IMR-90 (cell line): ENCODE measurements around the gene OR12D3. TPM values are rescaled to one million over a fixed set of nuclear protein-coding genes. Genes with fewer than 3 reads are reported as not detected.

Experiments used
- ATAC-seq: fragments of 200-7000 bp; cut with Tn5 transposase; 2 replicates; pipeline ENCODE4 v1.9.1; 2020; ENCODE audit warnings: low read depth, mild to moderate bottlenecking, moderate library complexity
- BruUV-seq: library from RNA; stranded (reverse); fragments of 400-500 nt; replicated peaks from 2 replicates; lab custom pipeline; 2021; lab: Mats Ljungman, UMichigan
- CTCF ChIA-PET: fragments of 300-600 bp; formaldehyde crosslinking; extraction: SDS; loops from one replicate; lab custom pipeline; 2021; ENCODE audit warnings: antibody characterized with exemption; lab: Yijun Ruan, JAX
- POLR2A ChIA-PET: fragments of 300-600 bp; sonication (Branson Sonifier 250); formaldehyde crosslinking; loops from one replicate; lab custom pipeline; 2022; ENCODE audit warnings: antibody characterized with exemption; ENCODE audit not compliant: unreplicated experiment; lab: Charles Lee
- DNase-seq: peaks from one replicate; pipeline ENCODE4 v3.0.0; 2013
- H2AFZ ChIP-seq: replicated peaks from 2 replicates; pipeline ENCODE3; 2013; ENCODE audit warnings: low read length, mild to moderate bottlenecking; ENCODE audit not compliant: poor library complexity
- H2AK5ac ChIP-seq: 2 replicates; pipeline ENCODE4 v1.6.1; 2013; ENCODE audit warnings: low read depth, low read length, inconsistent platforms
- H2AK9ac ChIP-seq: replicated peaks from 2 replicates; pipeline ENCODE3; 2013; ENCODE audit warnings: mild to moderate bottlenecking, low read depth, low read length, moderate library complexity; ENCODE audit not compliant: poor library complexity
- H2BK120ac ChIP-seq: 2 replicates; pipeline ENCODE4 v1.6.1; 2013; ENCODE audit warnings: low read depth, low read length, inconsistent platforms
- H2BK15ac ChIP-seq: 3 replicates; pipeline ENCODE4 v1.6.1; 2013; ENCODE audit warnings: low read depth, low read length, inconsistent platforms
- H2BK20ac ChIP-seq: 2 replicates; pipeline ENCODE4 v1.6.1; 2013; ENCODE audit warnings: low read depth, mild to moderate bottlenecking, inconsistent platforms, low read length, moderate library complexity
- H2BK5ac ChIP-seq: 2 replicates; pipeline ENCODE4 v1.6.1; 2013; ENCODE audit warnings: mild to moderate bottlenecking, low read depth, low read length, inconsistent platforms; ENCODE audit not compliant: poor library complexity, severe bottlenecking
- H3K14ac ChIP-seq: replicated peaks from 2 replicates; pipeline ENCODE4 v1.6.1; 2013; ENCODE audit warnings: low read depth, low read length, inconsistent platforms
- H3K18ac ChIP-seq: 2 replicates; pipeline ENCODE4 v1.6.1; 2013; ENCODE audit warnings: low read depth, low read length, control low read depth
- H3K23ac ChIP-seq: 2 replicates; pipeline ENCODE4 v1.6.1; 2013; ENCODE audit warnings: low read depth, low read length, inconsistent platforms
- H3K27ac ChIP-seq: 2 replicates; pipeline ENCODE4 v1.5.1; 2013; ENCODE audit warnings: mild to moderate bottlenecking, control low read depth, low read length; ENCODE audit not compliant: insufficient read depth
- H3K27me3 ChIP-seq: 2 replicates; pipeline ENCODE4 v1.6.1; 2013; ENCODE audit warnings: low read length; ENCODE audit not compliant: control insufficient read depth, insufficient read depth
- H3K36me3 ChIP-seq: 2 replicates; pipeline ENCODE4 v1.6.1; 2013; ENCODE audit warnings: low read length, mixed read lengths; ENCODE audit not compliant: control insufficient read depth, insufficient read depth
- H3K4ac ChIP-seq: 2 replicates; pipeline ENCODE4 v1.6.1; 2013; ENCODE audit warnings: low read depth, low read length, inconsistent platforms
- H3K4me1 ChIP-seq: 2 replicates; pipeline ENCODE4 v1.6.1; 2013; ENCODE audit warnings: low read length, mixed read lengths; ENCODE audit not compliant: control insufficient read depth, insufficient read depth
- H3K4me2 ChIP-seq: 2 replicates; pipeline ENCODE4 v1.6.1; 2013; ENCODE audit warnings: low read depth, mild to moderate bottlenecking, control low read depth, low read length, moderate library complexity
- H3K4me3 ChIP-seq: 2 replicates; pipeline ENCODE4 v1.5.1; 2013; ENCODE audit warnings: low read depth, mild to moderate bottlenecking, control low read depth, low read length, moderate library complexity; ENCODE audit not compliant: insufficient read depth
- H3K56ac ChIP-seq: 2 replicates; pipeline ENCODE4 v1.6.1; 2013; ENCODE audit warnings: low read length, inconsistent platforms; ENCODE audit not compliant: insufficient read depth; ENCODE audit errors: extremely low read depth
- H3K79me1 ChIP-seq, 2 experiments: 2 replicates each; pipeline ENCODE4 v1.6.1; 2013; ENCODE audit warnings: low read length in 2 of 2, inconsistent platforms in 1 of 2, low read depth in 1 of 2
- H3K9ac ChIP-seq: 2 replicates; pipeline ENCODE4 v1.6.1; 2013; ENCODE audit warnings: low read depth, low read length, control low read depth
- H3K9me1 ChIP-seq: 2 replicates; pipeline ENCODE4 v1.6.1; 2013; ENCODE audit warnings: low read length, inconsistent platforms; ENCODE audit not compliant: insufficient read depth
- H3K9me3 ChIP-seq: 2 replicates; pipeline ENCODE4 v1.6.1; 2013; ENCODE audit warnings: low read length; ENCODE audit not compliant: control insufficient read depth, insufficient read depth
- H4K20me1 ChIP-seq: 2 replicates; pipeline ENCODE4 v1.6.1; 2013; ENCODE audit warnings: low read length, inconsistent platforms; ENCODE audit not compliant: insufficient read depth
- H4K5ac ChIP-seq: 2 replicates; pipeline ENCODE4 v1.6.1; 2013; ENCODE audit warnings: mild to moderate bottlenecking, low read depth, low read length, control low read depth
- H4K8ac ChIP-seq, 2 experiments: 2 replicates each; pipeline ENCODE4 v1.6.1; 2013; ENCODE audit warnings: low read depth in 2 of 2, low read length in 2 of 2, control low read depth in 1 of 2, inconsistent platforms in 1 of 2
- H4K91ac ChIP-seq: 2 replicates; pipeline ENCODE4 v1.6.1; 2013; ENCODE audit warnings: low read depth, low read length, inconsistent platforms; ENCODE audit not compliant: insufficient read depth
- BHLHE40 ChIP-seq: fragments of 150-350 bp; IDR thresholded peaks from 2 replicates; pipeline ENCODE4 v1.6.1; 2016; ENCODE audit warnings: mild to moderate bottlenecking, low read depth, low read length
- CEBPB ChIP-seq: IDR thresholded peaks from 2 replicates; pipeline ENCODE4 v1.6.1; 2012; ENCODE audit warnings: low read depth, low read length, improper control_type of control experiment
- CHD1 ChIP-seq: IDR thresholded peaks from 2 replicates; pipeline ENCODE4 v1.6.1; 2012; ENCODE audit warnings: low read depth, low read length, improper control_type of control experiment
- CTCF ChIP-seq: conservative IDR thresholded peaks from 2 replicates; pipeline ENCODE4 v1.5.1; 2012; ENCODE audit warnings: mild to moderate bottlenecking, low read depth, low read length, improper control_type of control experiment
- ELK1 ChIP-seq: fragments of 150-350 bp; IDR thresholded peaks from 2 replicates; pipeline ENCODE4 v1.6.1; 2016; ENCODE audit warnings: low read depth, mild to moderate bottlenecking, low read length, moderate library complexity, borderline replicate concordance
- FOS ChIP-seq: fragments of 150-350 bp; IDR thresholded peaks from 2 replicates; pipeline ENCODE4 v1.6.1; 2016; ENCODE audit warnings: low read depth, low read length
- MAFK ChIP-seq: IDR thresholded peaks from 2 replicates; pipeline ENCODE4 v1.6.1; 2012; ENCODE audit warnings: low read depth, low read length, improper control_type of control experiment
- MAZ ChIP-seq: IDR thresholded peaks from 2 replicates; pipeline ENCODE4 v1.6.1; 2012; ENCODE audit warnings: low read depth, mild to moderate bottlenecking, low read length, improper control_type of control experiment, moderate library complexity, borderline replicate concordance
- MXI1 ChIP-seq: IDR thresholded peaks from 2 replicates; pipeline ENCODE4 v1.6.1; 2012; ENCODE audit warnings: low read depth, mild to moderate bottlenecking, low read length, moderate library complexity, borderline replicate concordance
- NFE2L2 ChIP-seq: fragments of 150-350 bp; IDR thresholded peaks from 2 replicates; pipeline ENCODE4 v1.6.1; 2016; ENCODE audit warnings: low read depth, mild to moderate bottlenecking, low read length
- POLR2A ChIP-seq: IDR thresholded peaks from 2 replicates; pipeline ENCODE4 v1.6.1; 2012; ENCODE audit warnings: mild to moderate bottlenecking, low read depth, low read length
- RAD21 ChIP-seq: IDR thresholded peaks from 2 replicates; pipeline ENCODE4 v1.6.1; 2012; ENCODE audit warnings: low read length, improper control_type of control experiment
- RCOR1 ChIP-seq: IDR thresholded peaks from 2 replicates; pipeline ENCODE4 v1.6.1; 2012; ENCODE audit warnings: mild to moderate bottlenecking, low read length, improper control_type of control experiment; ENCODE audit not compliant: insufficient replicate concordance
- RFX5 ChIP-seq: IDR thresholded peaks from 2 replicates; pipeline ENCODE4 v1.8.0; 2012; ENCODE audit warnings: low read depth, mild to moderate bottlenecking, low read length, moderate library complexity
- SMC3 ChIP-seq: fragments of 150-350 bp; IDR thresholded peaks from 2 replicates; pipeline ENCODE4 v1.6.1; 2016; ENCODE audit warnings: low read depth, mild to moderate bottlenecking, antibody characterized with exemption, low read length, moderate library complexity
- USF2 ChIP-seq: fragments of 150-350 bp; IDR thresholded peaks from 2 replicates; pipeline ENCODE4 v1.6.1; 2017; ENCODE audit warnings: mild to moderate bottlenecking, antibody characterized with exemption, low read length, low read depth
- WGBS, 2 experiments: methylation state at CpG; one replicate each; pipeline versions ENCODE4 v1.1.5 to v1.1.7; 2013; ENCODE audit warnings: missing lambda C conversion rate in 2 of 2; ENCODE audit not compliant: insufficient read length in 1 of 2; ENCODE audit errors: extremely low coverage in 2 of 2; 5-methylcytosine and 5-hydroxymethylcytosine counted together
- dilution Hi-C: fragments of 300-500 bp; cut with HindIII; formaldehyde crosslinking; loops from one replicate; pipeline ENCODE4 v1.14.3; 2018; ENCODE audit warnings: low sequenced_read_pairs; ENCODE audit not compliant: unreplicated experiment
- in situ Hi-C: fragments of 300-500 bp; cut with MboI; formaldehyde crosslinking; loops from 3 replicates; pipeline ENCODE4 v1.14.3; 2019; ENCODE audit warnings: low sequenced_read_pairs, inconsistent platforms, mixed read lengths
- intact Hi-C: fragments of 100-400 bp; cut with micrococcal nuclease; formaldehyde crosslinking; loops from 2 replicates; pipeline ENCODE4 v1.10.0; 2022
- polyA plus RNA-seq, 3 experiments: library from polyadenylated mRNA; depleted of rRNA; stranded (reverse); fragments of >200 nt; gene quantifications; 2 replicates each; pipeline ENCODE4 v1.2.3, GENCODE V29; 2012; ENCODE audit warnings: low replicate concordance in 1 of 3
- total RNA-seq: library from RNA; depleted of rRNA; stranded (reverse); fragments of >200 nt; gene quantifications from 2 replicates; pipeline ENCODE4 v1.2.3, GENCODE V29; 2012

OR12D3 gene
- total and polyA plus RNA-seq, 2 of the 4 experiments (the other 2 are of a cell fraction) = not detected

GRCh38 chr6:29355603-29356002 is 19.5 kb downstream of the OR12D3 start:
- intact Hi-C loops (no loop called here), dilution Hi-C loops (no loop called here), in situ Hi-C loops (no loop called here)
- H3K4me3 ChIP-seq = no peak overlapping the region
- H3K9ac ChIP-seq = no peak overlapping the region
- H3K18ac ChIP-seq = no peak overlapping the region
- H3K23ac ChIP-seq = no peak overlapping the region
- no peaks in the 10 kb centered on the region for H3K4me1 ChIP-seq
- H2BK20ac ChIP-seq = no peak overlapping the region
- H2AFZ ChIP-seq = no peak overlapping the region
- H2BK120ac ChIP-seq = no peak overlapping the region
- no peaks in the 10 kb centered on the region for H3K36me3 ChIP-seq
- no peak overlapping the region for H2AK9ac ChIP-seq
- ATAC-seq (no peak), DNase-seq (no peak)
- no peak overlapping the region for H3K14ac ChIP-seq
- H4K91ac ChIP-seq = no peak overlapping the region
- no peaks in the 10 kb centered on the region for H3K27me3 ChIP-seq
- H3K4ac ChIP-seq = no peak overlapping the region
- no peaks in the 10 kb centered on the region for H3K79me1 ChIP-seq
- CTCF ChIA-PET = no interaction called here
- no peak for TF ChIP-seq MAFK
- no peak for TF ChIP-seq RAD21
- TF ChIP-seq ELK1 = no peak
- TF ChIP-seq BHLHE40 = no peak
- no peak for TF ChIP-seq CEBPB
- no peak for TF ChIP-seq USF2
- no peak for TF ChIP-seq FOS
- TF ChIP-seq MXI1 = no peak
- TF ChIP-seq RCOR1 = no peak
- no peak for TF ChIP-seq CHD1
- TF ChIP-seq SMC3 = no peak
- no peak for TF ChIP-seq POLR2A
- TF ChIP-seq MAZ = no peak
- no peak for TF ChIP-seq NFE2L2
- TF ChIP-seq RFX5 = no peak
- no peak for TF ChIP-seq CTCF
- no CpG with 5 or more reads among the region's 1 CpG for WGBS, 2 experiments
- H3K27ac ChIP-seq = no peak overlapping the region
- no peak overlapping the region for H3K56ac ChIP-seq
- BruUV-seq = no TSS peak
- no peaks in the 10 kb centered on the region for H4K20me1 ChIP-seq
- H3K9me3 ChIP-seq = peaks cover 8% of the 10 kb centered on the region
- H4K5ac ChIP-seq = no peak overlapping the region
- H2BK5ac ChIP-seq = no peak overlapping the region
- no peak overlapping the region for H2AK5ac ChIP-seq
- H3K9me1 ChIP-seq = no peaks in the 10 kb centered on the region
- H4K8ac ChIP-seq = no peak overlapping the region
- POLR2A ChIA-PET = no interaction called here
- H3K4me2 ChIP-seq = no peak overlapping the region
- H2BK15ac ChIP-seq = no peak overlapping the region
